GM19351 (cell line): ENCODE measurements around the gene ZNRF3.
A peak's percentile ranks its signal among the peaks of the same experiment; 100 is the strongest.
"Not testable (repeated sequence)": the region's sequence is repeated elsewhere in the genome, so short reads cannot be mapped to it uniquely, and the experiment has no call there.

ENCODE experiments used
- ATAC-seq: cut with Tn5 transposase; IDR thresholded peaks from one replicate; pipeline ENCODE4 v1.9.1; 2021; ENCODE audit warnings: mild to moderate bottlenecking, moderate library complexity; ENCODE audit not compliant: unreplicated experiment

ZNRF3 gene

DNA sequence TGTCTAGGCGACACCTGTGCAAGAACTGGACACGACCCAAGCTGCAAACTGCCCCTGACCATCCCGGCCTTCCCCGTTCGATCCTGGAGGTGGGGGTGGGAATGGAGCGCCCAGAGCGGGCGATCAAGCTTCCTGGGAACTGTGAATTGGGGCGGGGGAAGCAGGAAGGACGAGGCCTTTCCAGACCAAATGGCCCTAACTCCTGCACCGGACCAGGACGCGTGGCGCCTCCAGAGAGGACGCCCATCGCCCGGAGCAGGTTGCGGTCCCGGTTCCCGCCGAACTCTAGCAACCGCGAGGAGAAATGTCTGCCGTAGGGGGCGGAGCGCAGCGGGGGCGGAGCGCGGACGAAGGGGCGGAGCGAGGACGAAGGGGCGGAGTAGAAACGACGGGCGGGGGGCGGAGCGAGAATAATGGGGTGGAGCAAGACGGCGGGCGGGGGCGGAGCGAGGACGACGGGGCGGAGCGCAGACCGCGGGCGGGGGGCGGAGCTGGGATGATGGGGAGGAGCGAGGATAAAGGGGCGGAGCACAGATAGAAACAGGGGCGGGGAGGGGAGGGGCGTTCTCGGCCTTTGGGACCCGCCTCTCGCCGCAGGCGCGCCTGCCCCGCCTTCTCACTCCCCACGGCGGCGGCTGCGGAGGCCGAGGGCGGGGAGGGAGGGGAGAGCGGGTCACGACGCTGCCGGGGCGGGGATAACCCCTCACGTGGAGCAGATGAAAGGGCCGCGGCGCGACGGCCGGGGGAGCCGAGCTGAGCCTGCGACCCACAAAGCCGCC, at the start of gene ZNRF3:
Gene ZNRF3 (plus strand): TSS at position 695 of the 779 bp plus-strand sequence. CDS start 195 bp downstream, outside the sequence.
- ATAC-seq: peak; percentile 69

DNA sequence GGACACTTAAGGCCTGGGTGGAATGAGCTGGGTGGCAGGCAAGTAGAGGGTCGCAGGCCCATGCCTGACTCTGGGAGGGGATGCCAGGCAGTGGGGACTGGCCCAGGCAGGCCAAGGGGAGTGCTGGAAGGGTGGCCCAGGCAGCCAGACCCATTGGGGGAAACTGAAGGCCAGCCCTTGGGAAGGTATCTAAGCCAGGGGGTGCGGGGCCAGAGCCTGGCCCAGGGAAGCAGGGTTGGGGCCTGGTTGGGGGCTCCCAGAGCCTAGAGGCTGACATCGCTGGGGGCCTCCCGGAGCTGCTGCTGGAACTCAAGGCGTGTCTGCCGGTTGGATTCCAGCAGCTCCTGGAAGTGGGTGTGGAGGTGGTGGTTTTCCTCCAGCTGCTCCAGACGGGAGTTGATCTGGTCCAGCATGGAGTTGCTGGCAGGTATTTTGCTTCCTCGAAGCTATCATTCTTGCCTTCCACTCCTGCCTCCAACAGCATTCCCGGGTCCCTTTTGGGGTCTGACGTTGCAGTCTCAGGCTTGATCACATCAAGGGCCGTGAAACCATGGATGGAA, 47.7 kb upstream of the ZNRF3 start:
- ATAC-seq: no peak

DNA sequence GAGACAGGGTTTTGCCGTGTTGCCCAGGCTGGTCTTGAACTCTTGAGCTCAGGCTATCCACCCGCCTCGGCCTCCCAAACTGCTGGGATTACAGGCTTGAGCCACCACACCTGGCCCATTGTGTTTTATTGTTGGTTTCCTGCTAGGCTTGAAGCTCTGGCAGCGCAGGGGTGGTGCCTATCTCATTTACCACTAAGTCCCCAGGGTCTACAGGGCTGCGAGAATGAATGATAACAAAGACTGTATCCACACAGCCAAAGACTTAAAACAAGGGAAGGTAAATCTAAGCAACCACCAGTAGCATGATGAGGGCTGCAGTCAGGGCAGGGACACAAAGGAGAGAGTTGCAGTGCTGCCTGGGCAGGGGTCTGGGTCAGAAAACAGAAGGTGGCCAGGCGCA, 45.7 kb upstream of the ZNRF3 start:
- ATAC-seq: no peak

DNA sequence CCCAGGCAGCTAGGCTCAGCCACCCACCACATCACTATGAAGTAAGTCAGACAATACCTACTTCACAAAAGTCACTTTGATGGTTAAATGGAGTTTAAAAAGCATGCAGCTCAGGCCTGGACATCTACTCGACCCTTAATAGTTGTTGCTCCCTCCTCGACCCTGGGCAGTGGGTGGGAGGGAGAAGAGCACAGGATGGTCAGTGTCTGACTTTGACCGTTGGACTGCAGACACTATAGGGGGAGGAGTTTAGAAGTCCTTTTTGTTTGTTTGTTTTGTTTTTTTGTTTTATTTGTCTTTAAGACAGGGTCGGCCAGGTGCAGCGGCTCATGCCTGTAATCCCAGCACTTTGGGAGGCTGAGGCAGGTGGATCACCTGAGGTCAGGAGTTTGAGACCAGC, 44.4 kb upstream of the ZNRF3 start:
- no peak for ATAC-seq

DNA sequence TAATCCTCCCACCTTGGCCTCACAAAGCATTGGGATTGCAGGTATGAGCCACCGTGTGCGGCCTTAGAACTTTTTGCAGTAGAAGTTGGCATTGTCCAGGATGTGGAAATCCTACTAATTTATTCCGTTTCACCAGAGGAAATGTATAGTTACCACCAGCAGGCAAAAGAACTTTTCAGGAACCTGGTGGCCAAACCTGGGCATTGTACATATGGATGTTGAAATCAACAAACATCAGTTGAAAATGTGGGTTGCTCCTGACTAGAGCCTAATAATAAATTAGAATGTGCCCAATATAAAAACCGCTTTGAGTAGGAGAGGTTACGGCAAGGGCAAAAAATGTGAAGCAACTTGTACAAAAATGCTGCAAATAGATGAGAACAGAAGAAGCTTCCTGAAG, 42.3 kb upstream of the ZNRF3 start:
- no peak for ATAC-seq

DNA sequence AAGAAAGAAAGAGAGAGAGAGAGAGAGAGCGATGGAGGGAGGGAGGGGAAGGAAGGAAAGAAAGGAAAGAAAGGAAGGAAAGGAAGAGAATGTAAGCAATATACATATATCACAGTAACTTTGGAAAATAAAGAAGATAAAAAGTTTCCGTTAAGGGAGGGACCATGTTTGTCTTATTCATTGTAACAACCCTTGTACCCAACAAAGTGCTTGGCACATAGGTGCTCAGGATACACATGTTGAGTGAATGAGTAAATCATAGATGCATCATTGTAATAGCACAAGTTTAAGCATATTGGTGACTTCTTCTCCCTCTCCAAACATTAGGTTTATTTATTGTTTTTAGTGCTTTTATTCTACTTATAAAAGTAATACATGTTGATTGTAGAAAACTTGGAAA, 39.7 kb upstream of the ZNRF3 start:
- no peak for ATAC-seq

DNA sequence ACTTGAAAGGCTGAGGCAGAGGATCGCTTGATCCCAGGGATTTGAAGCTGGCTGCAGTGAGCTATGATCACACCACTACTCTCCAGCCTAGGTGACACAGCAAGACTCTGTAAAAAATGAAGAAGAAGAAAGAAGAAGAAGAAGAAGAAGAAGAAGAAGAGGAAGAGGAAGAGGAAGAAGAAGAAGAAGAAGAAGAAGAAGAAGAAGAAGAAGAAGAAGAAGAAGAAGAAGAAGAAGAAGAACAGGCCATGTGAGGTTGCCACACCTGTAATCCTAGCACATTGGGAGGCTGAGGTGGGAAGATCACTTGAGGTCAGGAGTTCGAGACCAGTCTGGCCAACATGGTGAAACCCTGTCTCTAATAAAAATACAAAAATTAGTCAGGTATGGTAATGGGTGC, 39.1 kb upstream of the ZNRF3 start:
- not testable (repeated sequence) for ATAC-seq

DNA sequence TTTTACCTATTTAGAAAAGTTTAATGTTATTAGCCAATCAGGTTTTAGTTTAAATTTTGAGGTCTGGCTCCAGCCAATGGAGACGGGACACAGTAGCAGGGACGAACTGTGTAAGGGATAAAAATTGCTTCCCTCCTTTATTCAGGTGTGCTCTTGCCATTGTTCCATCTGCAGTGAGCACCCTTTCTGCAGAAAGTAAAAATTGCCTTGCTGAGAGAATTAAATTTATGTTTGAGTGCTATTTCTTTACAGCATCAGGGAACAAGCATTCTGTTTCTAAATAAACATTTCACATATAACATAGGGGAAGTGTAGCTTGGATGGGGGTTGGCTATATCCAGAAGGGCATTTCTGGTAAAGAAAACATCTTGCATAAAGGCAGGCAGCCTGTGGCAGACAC, 36.4 kb upstream of the ZNRF3 start:
- no peak for ATAC-seq

DNA sequence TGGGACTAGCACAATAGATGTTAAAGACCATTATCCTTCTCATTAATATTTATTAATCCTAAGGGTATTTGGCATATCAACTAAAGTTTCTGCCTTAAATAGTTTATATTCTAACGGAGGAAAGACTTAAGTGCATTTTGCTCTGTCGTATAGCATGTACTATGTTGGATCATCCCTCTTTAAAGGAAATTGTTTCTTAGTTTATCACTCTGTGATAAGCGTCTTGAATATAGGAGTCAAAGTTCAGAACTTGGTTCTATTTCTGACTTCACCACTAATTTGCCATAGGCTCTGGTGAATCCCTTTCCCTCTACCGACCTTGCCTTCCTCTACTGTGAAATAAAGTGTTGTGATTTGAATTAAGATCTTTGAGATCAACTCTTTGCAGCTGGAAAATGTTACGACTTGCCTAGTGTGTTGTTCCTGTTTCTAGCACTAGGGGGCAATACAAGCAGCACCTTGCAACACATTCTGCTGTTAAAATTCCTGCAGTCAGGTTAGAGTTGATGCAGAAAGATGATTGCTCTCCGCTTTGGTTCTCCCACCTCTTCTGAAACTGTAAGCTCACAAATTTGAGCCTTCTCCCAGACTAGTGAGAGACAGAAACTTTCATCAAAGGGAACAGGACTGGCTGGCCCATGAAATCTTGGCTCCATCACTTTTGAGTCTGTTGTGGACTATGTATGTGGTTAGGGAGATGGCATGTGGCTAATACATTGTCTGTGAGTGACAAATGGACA, 27.8 kb upstream of the ZNRF3 start:
- ATAC-seq: no peak

DNA sequence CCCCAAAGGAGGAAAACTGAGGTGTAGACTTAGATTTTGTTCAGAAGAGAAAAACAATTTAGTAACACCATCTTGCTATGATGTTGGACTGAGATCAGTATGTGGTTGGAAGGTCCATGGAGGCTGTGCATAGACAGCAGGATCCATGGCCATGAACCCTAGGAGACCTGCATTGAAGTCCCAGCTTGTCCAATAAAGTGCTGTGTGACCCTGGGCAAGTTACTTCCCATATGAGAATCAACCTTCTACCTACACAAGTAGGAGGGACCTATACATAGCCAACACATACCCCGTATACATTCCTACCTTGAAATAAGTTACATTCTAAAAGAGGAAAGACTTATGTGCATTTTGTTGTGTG, 27.3 kb upstream of the ZNRF3 start:
- no peak for ATAC-seq

DNA sequence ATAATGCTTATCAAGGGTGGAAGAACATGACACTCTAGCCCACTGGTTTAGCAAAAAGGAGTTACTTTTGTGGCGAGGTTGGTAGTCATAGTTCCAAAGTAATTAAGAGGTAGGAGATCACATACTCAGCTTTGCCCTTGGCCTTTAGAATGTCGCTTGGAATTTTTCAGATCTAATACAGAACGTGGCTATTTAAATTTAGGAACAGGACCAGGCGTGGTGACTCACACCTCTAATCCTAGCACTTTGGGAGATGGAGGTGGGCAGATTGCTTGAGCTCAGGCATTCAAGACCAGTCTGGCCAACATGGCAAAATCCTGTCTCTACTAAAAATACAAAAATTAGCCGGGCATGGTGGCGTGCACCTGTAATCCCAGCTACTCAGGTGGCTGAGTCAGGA, 26.1 kb upstream of the ZNRF3 start:
- no peak for ATAC-seq

DNA sequence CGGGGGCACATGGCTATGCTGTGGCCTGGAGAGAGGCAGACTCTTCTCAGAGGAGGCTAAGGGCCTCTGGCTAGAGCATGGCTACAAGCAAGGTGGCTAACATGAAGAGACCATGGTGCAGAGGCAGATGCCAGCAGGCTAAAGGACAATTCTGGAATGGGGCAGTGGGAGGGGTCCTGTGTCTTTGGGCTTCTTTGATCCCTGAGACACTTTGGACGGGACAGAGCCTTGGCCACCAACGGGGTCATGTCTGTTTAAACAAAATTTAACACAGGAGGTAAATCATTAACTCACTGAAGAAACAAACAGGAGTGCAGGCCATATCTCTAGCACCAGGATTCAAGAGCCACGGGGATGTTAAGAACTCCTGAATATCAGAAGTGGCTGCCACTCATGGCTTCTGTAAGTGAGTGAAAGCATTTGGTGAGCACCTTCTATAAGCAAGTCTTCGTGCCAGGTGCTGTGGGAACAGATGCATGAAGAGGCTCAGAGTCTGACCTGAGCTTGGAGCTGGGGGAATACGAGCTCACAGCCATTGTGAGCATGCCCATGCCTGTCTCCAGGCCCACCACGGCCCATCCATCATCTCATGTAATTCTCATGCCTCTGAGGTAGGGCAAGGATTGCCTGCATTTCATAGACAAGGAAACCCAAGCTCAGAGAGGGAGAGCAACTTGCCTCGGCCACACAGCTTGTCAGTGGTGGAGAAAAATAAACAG, 18.3 kb upstream of the ZNRF3 start:
- no peak for ATAC-seq

DNA sequence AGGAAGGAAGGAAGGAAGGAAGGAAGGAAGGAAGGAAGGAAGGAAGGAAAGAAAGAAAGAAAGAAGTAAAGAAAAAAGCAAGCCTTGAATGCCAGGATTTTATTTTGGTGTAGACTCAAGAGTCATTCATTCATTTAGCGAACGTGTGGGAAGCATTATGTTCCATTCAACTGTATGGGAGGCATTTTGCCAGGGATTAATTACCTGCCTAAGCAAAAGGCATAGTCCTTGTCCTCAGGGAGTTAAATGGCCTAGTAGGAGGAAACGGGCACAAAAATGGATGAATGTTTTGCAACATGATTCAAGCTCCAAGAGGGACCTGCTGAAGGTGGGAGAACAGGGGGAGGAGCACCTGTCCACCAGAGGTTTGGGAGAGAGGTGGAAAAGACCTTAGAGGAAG, 16.2 kb upstream of the ZNRF3 start:
- no peak for ATAC-seq

DNA sequence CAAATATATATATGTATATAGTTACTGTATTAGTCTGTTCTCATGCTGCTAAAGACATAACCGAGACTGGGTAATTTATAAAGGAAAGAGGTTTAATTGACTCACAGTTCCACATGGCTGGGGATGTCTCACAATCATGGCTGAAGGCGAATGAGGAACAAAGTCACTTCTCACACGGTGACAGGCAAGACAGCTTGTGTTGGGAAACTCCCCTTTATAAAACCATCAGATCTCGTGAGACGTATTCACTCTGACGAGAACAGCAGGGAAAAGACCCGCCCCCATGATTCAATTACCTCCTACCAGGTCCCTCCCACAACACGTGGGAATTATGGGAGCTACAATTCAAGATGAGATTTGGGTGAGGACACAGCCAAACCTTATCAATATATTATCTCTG, 15.0 kb upstream of the ZNRF3 start:
- not testable (repeated sequence) for ATAC-seq

DNA sequence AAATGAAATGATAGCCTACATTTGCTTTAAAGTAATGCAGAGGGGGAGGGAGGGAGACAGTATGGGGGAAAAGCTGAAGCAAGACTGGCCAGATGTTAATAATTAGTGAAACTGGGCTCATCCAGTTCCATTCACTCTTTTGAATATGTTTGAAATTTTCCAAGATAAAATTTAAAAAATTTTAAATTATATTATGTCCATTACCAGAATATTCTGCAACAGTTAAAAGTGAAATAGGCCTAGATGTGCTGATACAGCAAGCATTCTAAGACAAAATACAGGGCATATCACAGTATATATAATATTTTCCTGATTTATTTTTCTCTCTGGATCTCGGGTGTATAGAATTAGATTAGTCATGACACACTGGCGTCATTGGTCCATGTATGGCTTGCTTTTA, 13.6 kb upstream of the ZNRF3 start:
- no peak for ATAC-seq

DNA sequence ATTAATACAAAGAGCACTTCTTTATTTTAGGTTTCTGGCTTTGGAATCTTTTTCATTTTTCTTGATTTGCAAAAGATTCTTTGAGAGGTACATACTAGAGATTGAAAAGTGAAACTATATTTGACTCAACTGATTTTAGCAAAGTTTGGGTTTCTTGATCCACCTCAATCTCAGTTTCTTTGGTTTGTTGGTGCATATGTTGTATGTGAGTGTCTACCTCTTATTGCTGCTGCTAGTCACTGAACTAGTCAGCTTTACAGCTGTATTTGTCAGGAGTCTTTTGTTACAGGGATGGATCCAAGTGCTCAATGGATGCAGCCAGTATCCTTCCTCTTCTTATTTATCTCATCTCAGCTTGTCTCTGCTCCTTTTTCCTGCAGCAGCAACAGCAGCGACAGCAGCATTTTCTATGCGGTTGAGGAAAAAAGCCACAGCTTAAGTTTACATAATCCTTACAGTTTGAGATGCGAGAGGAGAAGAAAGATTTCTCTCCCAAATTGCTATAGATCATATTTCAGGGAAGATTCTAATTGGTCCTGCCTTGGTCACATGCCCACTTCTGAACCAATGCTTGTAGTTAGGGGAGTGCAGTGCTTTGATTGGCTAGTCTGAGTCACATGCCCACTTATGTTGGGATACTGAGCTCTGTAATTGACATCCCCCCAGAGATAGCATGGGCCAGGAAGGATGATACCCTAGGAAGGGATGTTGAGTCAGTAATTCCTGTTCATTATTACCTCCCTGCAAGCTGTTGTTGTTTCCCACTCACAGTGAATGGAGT, 10.0 kb upstream of the ZNRF3 start:
- no peak for ATAC-seq

DNA sequence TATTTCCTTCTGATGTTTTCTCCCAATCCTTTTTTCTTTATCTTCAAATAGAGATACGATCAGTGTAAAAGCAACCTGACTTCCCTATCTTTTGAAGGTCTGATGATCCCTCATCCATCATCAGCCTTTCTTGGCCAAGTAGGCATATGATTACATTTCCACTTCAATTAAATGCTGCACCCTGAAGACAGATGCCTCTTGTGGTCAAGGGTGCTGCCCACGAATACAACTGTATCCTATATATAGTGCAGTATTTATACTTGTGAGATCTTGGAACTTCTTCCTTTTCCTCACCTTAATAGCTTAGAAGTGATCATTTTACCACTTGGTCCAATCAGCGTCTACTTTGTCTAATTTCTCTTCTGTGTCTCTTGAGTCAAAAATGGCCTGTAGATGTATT, 9.3 kb upstream of the ZNRF3 start:
- ATAC-seq: no peak

DNA sequence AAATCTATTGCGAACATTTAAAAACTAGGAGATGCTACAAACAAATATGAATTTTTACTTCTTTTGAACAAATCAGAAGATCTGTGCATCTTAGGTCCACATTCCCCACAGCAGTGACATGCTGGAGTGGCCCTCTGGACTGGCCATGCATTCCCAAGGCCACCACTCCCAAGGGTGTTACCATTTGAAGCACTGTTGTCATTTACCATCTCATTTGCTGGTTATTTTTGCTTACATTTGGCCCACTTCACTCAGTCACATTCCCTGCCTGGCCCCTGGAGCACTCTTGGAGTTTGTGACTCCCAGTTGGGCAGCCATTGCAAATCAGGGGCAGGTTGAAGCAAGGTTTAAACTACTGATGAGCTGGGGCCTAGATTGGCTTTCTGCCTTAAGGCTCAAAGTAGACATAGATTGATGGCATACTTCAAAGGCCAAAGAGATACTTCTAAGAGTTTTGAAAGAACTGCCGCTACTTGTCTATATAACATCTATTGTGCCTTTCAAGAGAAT, 8.5 kb upstream of the ZNRF3 start:
- ATAC-seq: no peak

DNA sequence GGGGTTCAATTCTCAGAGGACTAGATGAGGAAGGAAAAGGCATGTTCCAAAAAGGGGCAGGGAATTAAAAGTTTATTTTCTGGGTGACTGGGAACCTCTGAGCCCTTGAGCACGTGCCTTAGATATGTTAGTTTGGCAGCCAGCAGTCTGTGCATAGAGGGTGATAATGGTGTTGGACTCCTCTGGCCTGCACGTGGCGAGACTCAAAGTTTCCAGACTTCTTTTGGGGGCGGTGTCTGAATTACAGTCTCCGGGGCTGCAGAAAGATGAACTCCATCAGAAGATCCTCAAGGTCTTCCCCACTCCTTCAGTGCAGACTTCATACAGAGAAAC, 861 bp upstream of the ZNRF3 start:
- ATAC-seq: no peak

DNA sequence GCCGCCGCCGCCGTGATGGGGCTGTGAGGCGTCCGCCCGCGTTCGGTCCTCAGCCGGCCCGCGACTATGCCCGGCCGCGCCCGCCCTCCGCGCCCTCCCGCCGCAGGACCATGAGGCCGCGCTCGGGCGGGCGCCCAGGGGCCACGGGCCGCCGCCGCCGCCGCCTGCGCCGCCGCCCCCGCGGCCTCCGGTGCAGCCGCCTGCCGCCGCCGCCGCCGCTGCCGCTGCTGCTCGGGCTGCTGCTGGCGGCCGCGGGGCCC, 215 bp downstream of the ZNRF3 start:
- ATAC-seq: peak; percentile 30
